Measurements from ENCODE around the gene TIGD2.

- TF ChIP-seq EP400 (IDR thresholded peaks at IDR 0.05) (no peak), ZNF146 (CRISPR knock-in tag; IDR thresholded peaks at IDR 0.05; ENCODE audit: unreplicated experiment) (no peak), CTCF (IDR thresholded peaks at IDR 0.05 in 2 of 3, conservative IDR thresholded peaks at IDR 0.05 in 1 of 3; ENCODE audit: insufficient read depth in 2 of 3, low read depth in 1 of 3, low read length in 3 of 3) (no peak), E2F3 (CRISPR knock-in tag; IDR thresholded peaks at IDR 0.05) (no peak)
Observed at GRCh38 chr4:89109841-89110540, 1.3 kb upstream of the TIGD2 start.
